Epithelial cell of proximal tubule (primary cell): ENCODE data around the gene MYO5B. TPM values are rescaled to one million over a fixed set of nuclear protein-coding genes. Genes with fewer than 3 reads are reported as not detected.

ENCODE experiments used
- DNase-seq: peaks from one replicate; pipeline ENCODE4 v3.0.0-alpha.2; 2011; ENCODE audit warnings: low read depth
- H3K4me3 ChIP-seq: 2 replicates; pipeline ENCODE4 v1.5.1; 2011; ENCODE audit warnings: low read depth, mild to moderate bottlenecking, low read length
- total RNA-seq: library from RNA; depleted of rRNA; stranded (reverse); fragments of >200 nt; gene quantifications from 2 replicates; pipeline ENCODE4 v1.2.3, GENCODE V29; 2015
- TF ChIP-seq, protein P1 (sequence below): conservative IDR thresholded peaks from 2 replicates; pipeline ENCODE4 v1.5.1; 2012; ENCODE audit warnings: low read depth, mild to moderate bottlenecking, low read length

MYO5B gene
- total RNA-seq, 1 donor from 2014 or later = 48.4 TPM

DNA sequence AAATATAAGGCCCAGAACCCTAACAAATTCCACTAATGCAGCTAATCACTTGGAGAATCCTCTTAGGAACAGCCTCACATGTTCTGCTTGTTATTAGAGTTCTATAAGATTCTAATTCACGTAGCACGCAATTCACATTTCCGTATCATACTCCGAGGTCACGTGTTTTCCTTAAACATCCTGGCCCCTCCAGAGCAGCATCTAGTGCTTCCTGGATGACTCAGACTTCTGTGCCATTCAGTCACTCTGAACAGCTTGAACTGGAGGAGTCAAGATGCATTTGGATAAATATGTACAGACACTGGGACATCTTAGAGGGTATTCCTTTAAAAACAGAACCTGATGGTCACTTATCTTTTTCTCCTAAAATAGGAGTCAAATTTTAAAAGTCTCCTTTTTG is 156.5 kb downstream of the MYO5B start:
- no peak for DNase-seq
- TF ChIP-seq, protein P1, sequence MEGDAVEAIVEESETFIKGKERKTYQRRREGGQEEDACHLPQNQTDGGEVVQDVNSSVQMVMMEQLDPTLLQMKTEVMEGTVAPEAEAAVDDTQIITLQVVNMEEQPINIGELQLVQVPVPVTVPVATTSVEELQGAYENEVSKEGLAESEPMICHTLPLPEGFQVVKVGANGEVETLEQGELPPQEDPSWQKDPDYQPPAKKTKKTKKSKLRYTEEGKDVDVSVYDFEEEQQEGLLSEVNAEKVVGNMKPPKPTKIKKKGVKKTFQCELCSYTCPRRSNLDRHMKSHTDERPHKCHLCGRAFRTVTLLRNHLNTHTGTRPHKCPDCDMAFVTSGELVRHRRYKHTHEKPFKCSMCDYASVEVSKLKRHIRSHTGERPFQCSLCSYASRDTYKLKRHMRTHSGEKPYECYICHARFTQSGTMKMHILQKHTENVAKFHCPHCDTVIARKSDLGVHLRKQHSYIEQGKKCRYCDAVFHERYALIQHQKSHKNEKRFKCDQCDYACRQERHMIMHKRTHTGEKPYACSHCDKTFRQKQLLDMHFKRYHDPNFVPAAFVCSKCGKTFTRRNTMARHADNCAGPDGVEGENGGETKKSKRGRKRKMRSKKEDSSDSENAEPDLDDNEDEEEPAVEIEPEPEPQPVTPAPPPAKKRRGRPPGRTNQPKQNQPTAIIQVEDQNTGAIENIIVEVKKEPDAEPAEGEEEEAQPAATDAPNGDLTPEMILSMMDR = no peak
- no peak overlapping the region for H3K4me3 ChIP-seq

DNA sequence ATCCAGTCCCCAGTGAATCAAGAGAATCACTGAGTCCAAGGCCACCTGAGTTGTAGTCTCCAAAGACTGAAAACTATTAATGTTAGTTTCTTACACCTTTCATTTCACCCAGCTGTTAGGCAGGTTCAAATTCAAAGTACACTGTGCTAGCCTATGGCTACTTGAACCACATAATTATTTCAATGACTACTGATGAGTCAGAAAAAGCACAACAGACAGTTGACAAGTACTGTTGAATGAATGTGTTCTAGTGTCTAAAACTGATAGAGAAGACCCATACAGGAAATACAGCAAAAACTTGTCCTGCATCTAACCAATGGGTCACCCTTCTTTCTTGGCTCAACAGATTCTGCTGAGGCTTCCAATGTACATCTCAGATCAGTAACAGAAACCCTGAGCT is 160.9 kb downstream of the MYO5B start:
- TF ChIP-seq, protein P1 = no peak
- DNase-seq = no peak

DNA sequence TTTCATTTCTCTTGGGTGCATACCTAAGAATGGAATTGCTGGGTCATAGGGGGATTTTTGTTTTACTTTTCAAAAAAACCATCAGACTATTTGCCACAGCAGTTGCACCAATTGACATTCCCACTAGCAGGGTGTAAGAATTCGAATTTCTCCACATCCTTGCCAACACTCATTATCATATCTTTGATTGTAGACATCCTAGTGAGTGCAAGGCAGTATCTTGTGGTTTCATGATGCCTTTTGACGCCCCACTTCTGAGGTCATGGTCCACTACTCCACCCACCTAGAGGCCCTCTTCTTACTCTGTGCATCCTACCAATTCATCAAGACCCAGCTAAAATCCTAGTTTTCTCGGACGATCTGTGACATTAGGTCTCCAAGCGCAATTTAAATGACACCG is 161.9 kb downstream of the MYO5B start:
- TF ChIP-seq, protein P1 = no peak
- DNase-seq = no peak
- no peak overlapping the region for H3K4me3 ChIP-seq

More for the DNA sequence above, 160.9 kb downstream of the MYO5B start:
- H3K4me3 ChIP-seq = no peak overlapping the region

DNA sequence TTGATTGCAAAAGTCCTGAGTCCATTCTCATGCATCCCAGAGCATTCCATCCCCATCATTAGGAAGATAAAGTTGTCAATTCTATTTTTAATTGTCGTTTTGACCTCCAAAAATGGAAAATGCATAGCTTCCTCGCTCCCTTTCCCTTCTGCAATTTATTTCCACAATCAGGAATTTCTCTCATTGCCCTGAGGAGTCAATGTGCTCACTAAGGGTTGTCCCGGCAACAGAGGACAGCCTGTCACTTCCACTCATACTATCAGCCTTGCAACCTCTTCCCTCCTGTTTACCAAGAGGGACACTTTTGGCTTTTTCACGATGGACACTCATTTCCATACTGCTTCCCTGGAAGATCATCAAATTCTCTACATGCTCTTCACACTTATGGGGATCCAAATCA is 164.8 kb downstream of the MYO5B start:
- TF ChIP-seq, protein P1 = no peak

DNA sequence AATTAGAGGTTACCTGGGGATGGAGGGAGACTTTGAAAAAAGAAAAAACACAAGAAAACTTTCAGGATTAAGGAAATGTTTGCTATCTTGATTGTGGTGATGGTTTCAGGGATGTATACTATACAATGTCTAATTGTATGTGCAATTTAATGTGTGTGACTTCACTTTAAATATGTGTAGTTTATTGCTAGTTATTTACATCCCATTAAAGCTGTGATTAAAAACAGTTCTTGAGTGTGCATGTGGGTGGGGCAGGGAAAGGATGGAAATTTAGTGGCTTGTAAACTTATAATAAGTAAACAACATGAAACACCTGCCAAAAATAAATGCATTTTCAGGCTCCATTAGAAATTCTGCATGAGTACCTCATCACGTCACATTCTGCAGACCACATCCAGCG is 167.0 kb downstream of the MYO5B start:
- H3K4me3 ChIP-seq = no peak overlapping the region
- DNase-seq = no peak
- TF ChIP-seq, protein P1 = no peak

More for the DNA sequence above, 164.8 kb downstream of the MYO5B start:
- no peak for DNase-seq
- H3K4me3 ChIP-seq = no peak overlapping the region

DNA sequence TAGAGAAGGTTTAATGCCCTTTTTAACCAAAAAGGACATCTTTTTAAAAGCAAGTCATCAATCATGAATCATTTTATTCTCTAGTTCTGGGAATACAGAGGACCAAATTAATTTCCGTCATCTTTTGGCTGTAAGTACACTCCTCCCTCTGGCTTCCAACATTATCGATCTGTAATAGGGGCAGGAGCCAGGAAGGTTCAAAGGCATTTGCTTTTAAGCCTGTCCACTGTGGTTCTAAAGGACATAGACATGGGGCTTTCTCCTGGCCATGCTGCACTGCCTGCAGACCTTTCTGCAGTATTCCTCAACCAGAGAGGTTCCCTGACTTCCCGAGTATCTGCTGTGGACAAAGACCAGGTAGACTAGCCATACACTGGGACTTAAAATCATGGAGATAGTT is 170.5 kb downstream of the MYO5B start:
- no peak for DNase-seq
- H3K4me3 ChIP-seq = no peak overlapping the region
- TF ChIP-seq, protein P1 = no peak

DNA sequence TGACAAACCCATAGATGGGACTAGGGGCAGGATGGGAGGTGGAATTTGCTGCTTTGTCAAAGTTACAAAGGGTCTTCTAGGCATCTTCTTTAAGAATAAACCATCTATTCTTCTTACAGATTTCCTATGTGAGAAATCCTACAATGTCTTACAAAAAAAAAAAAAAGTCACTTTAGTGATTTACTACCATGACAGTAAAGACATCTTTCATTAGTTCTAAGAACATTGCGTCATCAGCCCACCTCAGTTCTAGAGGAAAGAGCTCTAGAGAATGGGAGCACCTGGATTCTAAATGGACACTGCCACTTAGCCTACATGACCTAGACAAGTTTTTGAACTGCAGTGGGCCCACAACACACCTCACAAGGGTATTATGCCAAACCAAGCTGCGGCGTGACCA is 172.0 kb downstream of the MYO5B start:
- TF ChIP-seq, protein P1 = no peak
- no peak for DNase-seq
- H3K4me3 ChIP-seq = no peak overlapping the region
